Forelimb muscle (tissue), 1 donor: ENCODE results near the gene RAB3IL1. TPM values are rescaled to one million over a fixed set of nuclear protein-coding genes. Genes with fewer than 3 reads are reported as not detected.

Source experiments
- polyA plus RNA-seq: library from polyadenylated mRNA; unstranded; fragments of 120-200 nt; gene quantifications from one replicate; pipeline ENCODE4 v1.2.1, GENCODE V29; 2013; ENCODE audit not compliant: insufficient read length

RAB3IL1 gene
- polyA plus RNA-seq, 1 donor, result 25.9 TPM

Other genes starting within 250 kb of the RAB3IL1 start
- 4.6 TPM for gene DAGLA, start 237.2 kb downstream of the RAB3IL1 start, polyA plus RNA-seq
- 0.94 TPM for gene MYRF, start 164.9 kb downstream of the RAB3IL1 start, polyA plus RNA-seq
- 158 TPM for gene TMEM258, start 125.0 kb downstream of the RAB3IL1 start, polyA plus RNA-seq
- 11.7 TPM for gene FEN1, start 124.7 kb downstream of the RAB3IL1 start, polyA plus RNA-seq
- gene FADS1, start 100.6 kb downstream of the RAB3IL1 start, polyA plus RNA-seq, result 16.6 TPM
- 75.9 TPM for gene FADS2, start 89.3 kb downstream of the RAB3IL1 start, polyA plus RNA-seq
- gene FADS3, start 26.0 kb downstream of the RAB3IL1 start, polyA plus RNA-seq, result 41.5 TPM
- gene BEST1, start 32.8 kb upstream of the RAB3IL1 start, polyA plus RNA-seq, result 2.5 TPM
- 1,297 TPM for gene FTH1, start 50.1 kb upstream of the RAB3IL1 start, polyA plus RNA-seq
- gene INCENP, start 206.4 kb upstream of the RAB3IL1 start, polyA plus RNA-seq, result 15.7 TPM